HEK293 (cell line): Measurements from ENCODE around the gene FAM180A.
A peak's percentile ranks its signal among the peaks of the same experiment; 100 is the strongest.

Experiments
- CTCF ChIA-PET: fragments of 350-600 bp; formaldehyde crosslinking; extraction: SDS; loops from one replicate; lab custom pipeline; 2021; ENCODE audit warnings: antibody characterized with exemption; lab: Yijun Ruan, JAX
- POLR2A ChIA-PET: fragments of 300-600 bp; formaldehyde crosslinking; extraction: SDS; loops from one replicate; lab custom pipeline; 2020; ENCODE audit warnings: antibody characterized with exemption, inconsistent platforms; lab: Yijun Ruan, JAX
- H3K27ac ChIP-seq: fragments of 200-500 bp; sonication (Bioruptor generic); 2 replicates; pipeline ENCODE4 v1.5.1; 2014; ENCODE audit warnings: low read depth, low read length, control low read depth, inconsistent platforms; ENCODE audit errors: extremely low read depth
- H3K36me3 ChIP-seq, 2 experiments: fragments of 200-500 bp in 1 of 2; sonication (Bioruptor generic) in 1 of 2; 1 replicate in 1 of 2; 2 replicates in 1 of 2; pipeline ENCODE4 v1.5.1; 2014 to 2017; ENCODE audit warnings: inconsistent platforms in 2 of 2, low read length in 2 of 2; ENCODE audit not compliant: control insufficient read depth in 2 of 2, insufficient read depth in 1 of 2
- H3K4me1 ChIP-seq: fragments of 200-500 bp; sonication (Bioruptor generic); 2 replicates; pipeline ENCODE4 v1.5.1; 2014; ENCODE audit warnings: mild to moderate bottlenecking, low read length, inconsistent platforms; ENCODE audit not compliant: control insufficient read depth, insufficient read depth
- H3K4me3 ChIP-seq: 2 replicates; pipeline ENCODE4 v1.5.1; 2011; ENCODE audit warnings: low read depth, mild to moderate bottlenecking, control low read depth, low read length, moderate library complexity
- H3K9me3 ChIP-seq: fragments of 200-500 bp; sonication (Bioruptor generic); 2 replicates; pipeline ENCODE4 v1.5.1; 2014; ENCODE audit warnings: low read depth, low read length, inconsistent platforms; ENCODE audit not compliant: control insufficient read depth, insufficient read depth
- GLIS1 ChIP-seq: fragments of 450-650 bp; formaldehyde crosslinking; IDR thresholded peaks from 2 replicates; pipeline ENCODE4 v1.5.1; 2016; ENCODE audit warnings: missing biosample characterization, missing genetic modification characterization
- HOXA7 ChIP-seq: sonication (generic); formaldehyde crosslinking; IDR thresholded peaks from 2 replicates; pipeline ENCODE4 v1.8.1; 2022; ENCODE audit warnings: missing genetic modification reagents, borderline replicate concordance
- IKZF3 ChIP-seq: fragments of 450-650 bp; IDR thresholded peaks from 2 replicates; pipeline ENCODE4 v1.5.0; 2018; ENCODE audit warnings: missing biosample characterization, mild to moderate bottlenecking, missing genetic modification characterization, moderate library complexity
- KLF1 ChIP-seq: fragments of 450-650 bp; formaldehyde crosslinking; IDR thresholded peaks from 2 replicates; pipeline ENCODE4 v1.5.1; 2016; ENCODE audit warnings: missing biosample characterization, missing genetic modification characterization
- OVOL3 ChIP-seq: fragments of 450-650 bp; formaldehyde crosslinking; IDR thresholded peaks from 2 replicates; pipeline ENCODE4 v1.5.1; 2016; ENCODE audit warnings: missing biosample characterization, missing genetic modification characterization
- PRDM1 ChIP-seq: fragments of 450-650 bp; formaldehyde crosslinking; IDR thresholded peaks from 2 replicates; pipeline ENCODE4; 2016; ENCODE audit warnings: missing biosample characterization, missing genetic modification characterization
- ZBTB21 ChIP-seq: fragments of 450-650 bp; formaldehyde crosslinking; IDR thresholded peaks from 2 replicates; pipeline ENCODE4 v1.5.1; 2017; ENCODE audit warnings: missing biosample characterization, missing genetic modification characterization
- ZFP41 ChIP-seq: fragments of 450-650 bp; formaldehyde crosslinking; IDR thresholded peaks from 2 replicates; pipeline ENCODE4 v1.5.1; 2016; ENCODE audit warnings: missing biosample characterization, missing genetic modification characterization, borderline replicate concordance
- ZNF133 ChIP-seq: fragments of 450-650 bp; formaldehyde crosslinking; IDR thresholded peaks from 2 replicates; pipeline ENCODE4 v1.5.1; 2016; ENCODE audit warnings: missing biosample characterization, missing genetic modification characterization
- ZNF184 ChIP-seq: fragments of 450-650 bp; IDR thresholded peaks from 2 replicates; pipeline ENCODE4 v1.5.1; 2018; ENCODE audit warnings: missing biosample characterization, mild to moderate bottlenecking, missing genetic modification characterization
- ZNF221 ChIP-seq: fragments of 450-650 bp; formaldehyde crosslinking; IDR thresholded peaks from 2 replicates; pipeline ENCODE4 v1.5.1; 2017; ENCODE audit warnings: missing biosample characterization, missing genetic modification characterization, borderline replicate concordance
- ZNF423 ChIP-seq: fragments of 450-650 bp; formaldehyde crosslinking; IDR thresholded peaks from 2 replicates; pipeline ENCODE4 v1.5.1; 2016; ENCODE audit warnings: missing biosample characterization, missing genetic modification characterization
- ZNF658 ChIP-seq: fragments of 450-650 bp; formaldehyde crosslinking; IDR thresholded peaks from 2 replicates; pipeline ENCODE4; 2016; ENCODE audit warnings: missing biosample characterization, missing genetic modification characterization
- ZNF776 ChIP-seq: fragments of 450-650 bp; formaldehyde crosslinking; IDR thresholded peaks from 2 replicates; pipeline ENCODE4 v1.5.0; 2017; ENCODE audit warnings: missing biosample characterization, missing genetic modification characterization, borderline replicate concordance
- ZSCAN16 ChIP-seq: fragments of 450-650 bp; formaldehyde crosslinking; IDR thresholded peaks from 2 replicates; pipeline ENCODE4 v1.5.1; 2016; ENCODE audit warnings: missing biosample characterization, missing genetic modification characterization
- ZSCAN30 ChIP-seq: fragments of 450-650 bp; IDR thresholded peaks from 2 replicates; pipeline ENCODE4 v1.5.1; 2018; ENCODE audit warnings: missing biosample characterization, mild to moderate bottlenecking, missing genetic modification characterization, moderate library complexity
- ZXDB ChIP-seq: fragments of 450-650 bp; formaldehyde crosslinking; IDR thresholded peaks from 2 replicates; pipeline ENCODE4 v1.5.1; 2016; ENCODE audit warnings: missing biosample characterization, missing genetic modification characterization
- TF ChIP-seq, protein P1 (sequence below): fragments of 450-650 bp; IDR thresholded peaks from 2 replicates; pipeline ENCODE4 v1.5.1; 2018; ENCODE audit warnings: missing biosample characterization, missing genetic modification characterization
- TF ChIP-seq, protein P2 (sequence below): fragments of 450-650 bp; formaldehyde crosslinking; IDR thresholded peaks from 2 replicates; pipeline ENCODE4 v1.5.1; 2016; ENCODE audit warnings: missing biosample characterization, missing genetic modification characterization
- TF ChIP-seq, protein P3 (sequence below): fragments of 450-650 bp; formaldehyde crosslinking; IDR thresholded peaks from 2 replicates; pipeline ENCODE4 v1.5.1; 2016; ENCODE audit warnings: missing biosample characterization, missing genetic modification characterization, borderline replicate concordance
- TF ChIP-seq, protein P4 (sequence below): fragments of 450-650 bp; formaldehyde crosslinking; IDR thresholded peaks from 2 replicates; pipeline ENCODE4 v1.5.1; 2017; ENCODE audit warnings: missing biosample characterization, mild to moderate bottlenecking, missing genetic modification characterization, moderate library complexity

FAM180A gene

DNA sequence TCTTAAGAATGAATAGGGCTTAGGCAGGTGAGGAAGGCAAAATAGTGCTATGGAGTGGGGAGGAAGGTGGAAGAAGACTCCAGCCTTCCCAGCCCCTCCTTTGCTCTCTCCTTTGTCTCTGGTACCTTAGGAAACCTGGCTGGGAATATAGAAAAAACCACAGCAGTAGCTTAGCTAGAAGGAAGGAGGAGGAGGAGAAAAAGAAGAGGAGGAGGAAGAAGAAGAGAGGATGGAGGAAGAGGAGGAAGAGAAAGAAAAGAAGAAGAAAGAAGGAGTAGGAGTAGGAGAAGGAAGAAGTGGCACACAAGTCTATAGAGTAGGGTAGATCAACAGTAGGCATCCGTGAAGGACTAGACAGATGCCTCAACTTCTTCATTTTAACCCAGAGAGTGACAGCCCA, 36.5 kb upstream of the FAM180A start:
- no peak overlapping the region for H3K4me3 ChIP-seq
- POLR2A ChIA-PET: no interaction called here
- H3K36me3 ChIP-seq: no peaks in the 10 kb centered on the region
- CTCF ChIA-PET: interaction anchor here (0.6 to 1.4 kb wide), 5 partner anchors 13 to 113 kb away, joined by 3 to 5 read pairs (median 3); no protein-coding TSS in a partner anchor
- no peak overlapping the region for H3K27ac ChIP-seq
- H3K9me3 ChIP-seq: no peaks in the 10 kb centered on the region
- H3K4me1 ChIP-seq: no peaks in the 10 kb centered on the region
- TF ChIP-seq ZXDB: no peak
- TF ChIP-seq ZBTB21: no peak
- TF ChIP-seq, protein P1, sequence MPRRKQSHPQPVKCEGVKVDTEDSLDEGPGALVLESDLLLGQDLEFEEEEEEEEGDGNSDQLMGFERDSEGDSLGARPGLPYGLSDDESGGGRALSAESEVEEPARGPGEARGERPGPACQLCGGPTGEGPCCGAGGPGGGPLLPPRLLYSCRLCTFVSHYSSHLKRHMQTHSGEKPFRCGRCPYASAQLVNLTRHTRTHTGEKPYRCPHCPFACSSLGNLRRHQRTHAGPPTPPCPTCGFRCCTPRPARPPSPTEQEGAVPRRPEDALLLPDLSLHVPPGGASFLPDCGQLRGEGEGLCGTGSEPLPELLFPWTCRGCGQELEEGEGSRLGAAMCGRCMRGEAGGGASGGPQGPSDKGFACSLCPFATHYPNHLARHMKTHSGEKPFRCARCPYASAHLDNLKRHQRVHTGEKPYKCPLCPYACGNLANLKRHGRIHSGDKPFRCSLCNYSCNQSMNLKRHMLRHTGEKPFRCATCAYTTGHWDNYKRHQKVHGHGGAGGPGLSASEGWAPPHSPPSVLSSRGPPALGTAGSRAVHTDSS (tag by site-specific recombination): peak; percentile 59; the same call in 1 of the 2 replicates

DNA sequence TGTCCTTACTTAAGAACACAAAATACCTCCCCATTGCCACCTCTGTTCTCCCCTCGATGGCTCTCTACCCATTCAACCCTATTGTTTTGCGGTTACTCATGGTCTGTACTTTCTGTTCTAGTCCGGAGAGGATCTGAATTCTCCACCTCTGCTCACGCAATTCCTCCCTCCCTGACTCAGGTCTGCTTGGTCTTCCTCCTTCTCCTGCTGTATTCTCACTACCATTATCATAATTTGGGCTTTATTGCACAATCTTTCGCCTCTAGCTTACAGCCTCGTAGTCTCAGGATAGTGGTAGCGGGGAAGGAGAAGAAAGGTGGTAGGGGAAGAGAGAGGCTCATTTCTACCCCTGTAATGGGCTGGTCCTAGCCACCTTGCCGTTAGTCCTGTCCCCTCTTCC, 35.4 kb upstream of the FAM180A start:
- no peak overlapping the region for H3K27ac ChIP-seq
- no peak overlapping the region for H3K4me3 ChIP-seq
- no peaks in the 10 kb centered on the region for H3K36me3 ChIP-seq
- H3K4me1 ChIP-seq: no peaks in the 10 kb centered on the region
- TF ChIP-seq, protein P2, sequence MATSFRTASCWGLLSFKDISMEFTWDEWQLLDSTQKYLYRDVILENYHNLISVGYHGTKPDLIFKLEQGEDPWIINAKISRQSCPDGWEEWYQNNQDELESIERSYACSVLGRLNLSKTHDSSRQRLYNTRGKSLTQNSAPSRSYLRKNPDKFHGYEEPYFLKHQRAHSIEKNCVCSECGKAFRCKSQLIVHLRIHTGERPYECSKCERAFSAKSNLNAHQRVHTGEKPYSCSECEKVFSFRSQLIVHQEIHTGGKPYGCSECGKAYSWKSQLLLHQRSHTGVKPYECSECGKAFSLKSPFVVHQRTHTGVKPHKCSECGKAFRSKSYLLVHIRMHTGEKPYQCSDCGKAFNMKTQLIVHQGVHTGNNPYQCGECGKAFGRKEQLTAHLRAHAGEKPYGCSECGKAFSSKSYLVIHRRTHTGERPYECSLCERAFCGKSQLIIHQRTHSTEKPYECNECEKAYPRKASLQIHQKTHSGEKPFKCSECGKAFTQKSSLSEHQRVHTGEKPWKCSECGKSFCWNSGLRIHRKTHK (tag by site-specific recombination): no peak
- TF ChIP-seq, protein P3, sequence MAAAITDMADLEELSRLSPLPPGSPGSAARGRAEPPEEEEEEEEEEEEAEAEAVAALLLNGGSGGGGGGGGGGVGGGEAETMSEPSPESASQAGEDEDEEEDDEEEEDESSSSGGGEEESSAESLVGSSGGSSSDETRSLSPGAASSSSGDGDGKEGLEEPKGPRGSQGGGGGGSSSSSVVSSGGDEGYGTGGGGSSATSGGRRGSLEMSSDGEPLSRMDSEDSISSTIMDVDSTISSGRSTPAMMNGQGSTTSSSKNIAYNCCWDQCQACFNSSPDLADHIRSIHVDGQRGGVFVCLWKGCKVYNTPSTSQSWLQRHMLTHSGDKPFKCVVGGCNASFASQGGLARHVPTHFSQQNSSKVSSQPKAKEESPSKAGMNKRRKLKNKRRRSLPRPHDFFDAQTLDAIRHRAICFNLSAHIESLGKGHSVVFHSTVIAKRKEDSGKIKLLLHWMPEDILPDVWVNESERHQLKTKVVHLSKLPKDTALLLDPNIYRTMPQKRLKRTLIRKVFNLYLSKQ (tag by site-specific recombination): no peak
- TF ChIP-seq ZNF776 (tag by site-specific recombination) (no peak), IKZF3 (tag by site-specific recombination) (no peak), ZSCAN30 (tag by site-specific recombination) (no peak), ZNF184 (tag by site-specific recombination) (no peak), ZNF133 (no peak), OVOL3 (no peak), GLIS1 (tag by site-specific recombination) (no peak), ZNF221 (tag by site-specific recombination) (no peak), KLF1 (tag by site-specific recombination) (no peak), ZNF423 (tag by site-specific recombination) (no peak), ZFP41 (tag by site-specific recombination) (no peak), ZNF658 (tag by site-specific recombination) (no peak), PRDM1 (no peak), ZSCAN16 (no peak), HOXA7 (CRISPR knock-in tag) (no peak)
- TF ChIP-seq, protein P4, sequence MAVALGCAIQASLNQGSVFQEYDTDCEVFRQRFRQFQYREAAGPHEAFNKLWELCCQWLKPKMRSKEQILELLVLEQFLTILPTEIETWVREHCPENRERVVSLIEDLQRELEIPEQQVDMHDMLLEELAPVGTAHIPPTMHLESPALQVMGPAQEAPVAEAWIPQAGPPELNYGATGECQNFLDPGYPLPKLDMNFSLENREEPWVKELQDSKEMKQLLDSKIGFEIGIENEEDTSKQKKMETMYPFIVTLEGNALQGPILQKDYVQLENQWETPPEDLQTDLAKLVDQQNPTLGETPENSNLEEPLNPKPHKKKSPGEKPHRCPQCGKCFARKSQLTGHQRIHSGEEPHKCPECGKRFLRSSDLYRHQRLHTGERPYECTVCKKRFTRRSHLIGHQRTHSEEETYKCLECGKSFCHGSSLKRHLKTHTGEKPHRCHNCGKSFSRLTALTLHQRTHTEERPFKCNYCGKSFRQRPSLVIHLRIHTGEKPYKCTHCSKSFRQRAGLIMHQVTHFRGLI (tag by site-specific recombination): no peak
- H3K9me3 ChIP-seq: no peaks in the 10 kb centered on the region
- ChIA-PET CTCF (no interaction called here), POLR2A (no interaction called here)
